ENCODE measurements around the gene DGUOK. TPM values are rescaled to one million over a fixed set of nuclear protein-coding genes. Genes with fewer than 3 reads are reported as not detected.

The DGUOK gene
- total and polyA plus RNA-seq, 12 donors = 40.0 to 112 (median 60.0) TPM

DNA sequence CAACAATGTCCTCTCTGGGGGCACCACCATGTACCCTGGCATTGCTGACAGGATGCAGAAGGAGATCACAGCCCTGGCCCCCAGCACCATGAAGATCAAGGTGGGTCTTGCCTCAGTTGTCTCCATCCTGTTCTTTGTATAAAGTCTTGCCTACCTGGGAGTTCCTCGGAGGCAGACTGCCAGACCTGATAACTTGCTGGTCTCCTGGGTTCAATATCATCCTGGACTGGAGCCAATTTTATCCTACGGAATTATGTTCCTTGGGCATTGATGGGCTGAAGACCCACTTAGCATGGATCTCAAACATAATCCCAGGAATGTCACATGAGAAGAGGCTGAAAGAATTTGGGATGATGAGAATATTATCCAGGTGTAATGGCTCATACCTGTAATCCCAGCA lies 10.0 kb upstream of the DGUOK start:
- no peak for DNase-seq
- 36 to 74% (median 43%) methylated on average over 2 of the region's 2 CpGs; no CpG with 5 or more reads in 1 of the 4 donors for WGBS, 4 donors
- no peak overlapping the region for H3K4me3 ChIP-seq
- no peaks in the 10 kb centered on the region for H3K36me3 ChIP-seq (replicated peaks in 1 of 2)
- intact Hi-C loops (cut with DNase I) = no loop called here
- no peaks in the 10 kb centered on the region for H3K9me3 ChIP-seq (replicated peaks in 1 of 3)
- H3K27ac ChIP-seq = no peak overlapping the region
- peaks cover 9% of the 10 kb centered on the region for H3K27me3 ChIP-seq
- TF ChIP-seq POLR2A (IDR thresholded peaks at IDR 0.05) = no peak
- TF ChIP-seq, protein P1, sequence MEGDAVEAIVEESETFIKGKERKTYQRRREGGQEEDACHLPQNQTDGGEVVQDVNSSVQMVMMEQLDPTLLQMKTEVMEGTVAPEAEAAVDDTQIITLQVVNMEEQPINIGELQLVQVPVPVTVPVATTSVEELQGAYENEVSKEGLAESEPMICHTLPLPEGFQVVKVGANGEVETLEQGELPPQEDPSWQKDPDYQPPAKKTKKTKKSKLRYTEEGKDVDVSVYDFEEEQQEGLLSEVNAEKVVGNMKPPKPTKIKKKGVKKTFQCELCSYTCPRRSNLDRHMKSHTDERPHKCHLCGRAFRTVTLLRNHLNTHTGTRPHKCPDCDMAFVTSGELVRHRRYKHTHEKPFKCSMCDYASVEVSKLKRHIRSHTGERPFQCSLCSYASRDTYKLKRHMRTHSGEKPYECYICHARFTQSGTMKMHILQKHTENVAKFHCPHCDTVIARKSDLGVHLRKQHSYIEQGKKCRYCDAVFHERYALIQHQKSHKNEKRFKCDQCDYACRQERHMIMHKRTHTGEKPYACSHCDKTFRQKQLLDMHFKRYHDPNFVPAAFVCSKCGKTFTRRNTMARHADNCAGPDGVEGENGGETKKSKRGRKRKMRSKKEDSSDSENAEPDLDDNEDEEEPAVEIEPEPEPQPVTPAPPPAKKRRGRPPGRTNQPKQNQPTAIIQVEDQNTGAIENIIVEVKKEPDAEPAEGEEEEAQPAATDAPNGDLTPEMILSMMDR (IDR thresholded peaks at IDR 0.05) = no peak
- no peaks in the 10 kb centered on the region for H3K4me1 ChIP-seq (replicated peaks in 1 of 2)

DNA sequence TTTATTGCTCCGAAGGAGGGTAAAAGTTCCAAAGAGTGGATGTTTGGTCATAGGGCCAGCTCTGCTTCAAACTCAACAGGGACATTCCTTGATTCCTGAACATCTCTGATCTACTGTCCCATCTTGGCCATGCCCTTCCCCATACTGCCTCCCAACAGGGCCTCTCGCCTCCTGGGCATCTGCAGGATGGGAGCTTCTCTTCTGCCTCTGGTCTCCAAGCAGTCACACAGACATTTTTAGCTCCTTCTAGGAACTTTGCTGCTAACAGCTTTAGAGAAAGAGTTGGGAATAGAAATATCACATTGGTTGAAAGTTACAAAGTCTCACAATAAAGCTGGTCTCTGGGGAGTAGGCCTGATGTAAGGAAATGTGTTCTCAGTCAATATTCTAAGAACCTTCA lies 9.4 kb upstream of the DGUOK start:
- WGBS, 4 donors = 43 to 96% (median 48%) methylated on average over 2 of the region's 2 CpGs

DNA sequence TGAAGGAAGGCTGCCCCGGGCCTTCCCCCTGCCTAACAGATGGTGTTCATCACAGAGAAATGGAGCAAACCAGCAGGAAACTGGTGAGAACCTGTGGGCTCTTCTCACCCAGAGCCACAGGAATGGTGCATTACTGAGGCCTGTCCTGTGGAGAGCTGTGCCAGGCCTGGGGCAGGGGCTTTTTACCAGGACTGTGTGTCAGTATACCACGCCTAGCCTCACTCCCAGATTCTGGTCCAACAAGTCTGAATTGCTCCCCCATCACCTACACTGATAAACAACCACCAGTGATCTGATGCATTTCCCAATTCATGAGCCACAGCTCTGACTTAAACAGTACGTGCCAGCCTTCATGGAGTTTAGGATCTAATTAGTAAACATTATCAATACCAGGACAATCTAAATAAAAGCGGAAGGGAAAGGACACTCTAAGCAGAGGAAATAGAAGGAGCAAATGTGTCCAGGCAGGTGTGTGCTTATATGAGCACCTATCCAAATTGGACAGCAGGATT lies 8.9 kb upstream of the DGUOK start:
- Histone ChIP-seq H3K4me1 (replicated peaks in 1 of 2) (no peaks in the 10 kb centered on the region), H3K36me3 (replicated peaks in 1 of 2) (no peaks in the 10 kb centered on the region), H3K9me3 (replicated peaks in 1 of 3) (no peaks in the 10 kb centered on the region), H3K27me3 (peaks cover 9% of the 10 kb centered on the region), H3K4me3 (no peak overlapping the region), H3K27ac (no peak overlapping the region)
- intact Hi-C loops (cut with DNase I) = no loop called here
- DNase-seq = no peak
- no peak for TF ChIP-seq POLR2A (IDR thresholded peaks at IDR 0.05)
- TF ChIP-seq, protein P1 (IDR thresholded peaks at IDR 0.05) = no peak
- 79 to 91% (median 83%) methylated on average over 4 of the region's 4 CpGs for WGBS, 4 donors

More for the DNA sequence above, 9.4 kb upstream of the DGUOK start:
- Histone ChIP-seq H3K4me1 (replicated peaks in 1 of 2) (no peaks in the 10 kb centered on the region), H3K4me3 (no peak overlapping the region), H3K27ac (no peak overlapping the region), H3K36me3 (replicated peaks in 1 of 2) (no peaks in the 10 kb centered on the region), H3K27me3 (peaks cover 9% of the 10 kb centered on the region), H3K9me3 (replicated peaks in 1 of 3) (no peaks in the 10 kb centered on the region)
- DNase-seq = no peak
- TF ChIP-seq POLR2A (IDR thresholded peaks at IDR 0.05) = no peak
- TF ChIP-seq, protein P1 (IDR thresholded peaks at IDR 0.05) = no peak
- intact Hi-C loops (cut with DNase I) = no loop called here

DNA sequence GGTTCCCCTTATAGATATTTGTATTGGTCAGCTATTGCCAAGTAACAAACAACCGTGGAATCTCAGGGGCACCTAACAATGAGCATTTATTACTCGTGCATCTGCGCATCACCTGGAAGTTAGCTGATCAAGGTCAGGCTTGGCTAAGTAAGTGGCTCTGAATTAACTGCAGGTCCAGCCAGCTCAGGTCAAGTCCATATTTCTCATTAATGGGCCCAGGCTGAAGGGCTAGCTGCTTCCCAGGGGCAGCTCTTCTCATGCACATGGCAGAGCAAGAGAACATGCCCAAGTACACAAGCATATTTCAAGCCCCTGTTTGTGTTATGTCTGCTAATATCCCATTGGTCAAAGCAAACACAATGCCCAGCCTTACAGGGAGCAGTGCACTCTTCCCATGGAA lies 7.8 kb upstream of the DGUOK start:
- intact Hi-C loops (cut with DNase I) = no loop called here
- Histone ChIP-seq H3K4me1 (replicated peaks in 1 of 2) (no peaks in the 10 kb centered on the region), H3K36me3 (replicated peaks in 1 of 2) (no peaks in the 10 kb centered on the region), H3K4me3 (no peak overlapping the region), H3K27me3 (peaks cover 9% of the 10 kb centered on the region), H3K9me3 (replicated peaks in 1 of 3) (no peaks in the 10 kb centered on the region), H3K27ac (no peak overlapping the region)
- DNase-seq = no peak
- WGBS, 4 donors = 74 to 83% (median 78%) methylated on average over 3 of the region's 3 CpGs
- TF ChIP-seq POLR2A (IDR thresholded peaks at IDR 0.05) = no peak
- TF ChIP-seq, protein P1 (IDR thresholded peaks at IDR 0.05) = no peak

Data from adrenal gland (tissue), 12 donors.